Endothelial cell of umbilical vein (primary cell): ENCODE measurements around the gene KERA. TPM values are rescaled to one million over a fixed set of nuclear protein-coding genes. Genes with fewer than 3 reads are reported as not detected.

ENCODE experiments used
- BruUV-seq: library from RNA; stranded (reverse); fragments of 400-500 nt; replicated peaks from 2 replicates; lab custom pipeline; 2021; lab: Mats Ljungman, UMichigan
- CTCF ChIA-PET: fragments of 300-600, 350-600 bp; sonication (Branson Sonifier 250); formaldehyde crosslinking; loops from one replicate; lab custom pipeline; 2021; ENCODE audit warnings: antibody characterized with exemption, inconsistent platforms; lab: Charles Lee
- POLR2A ChIA-PET: fragments of 300-600, 350-600 bp; sonication (Branson Sonifier 250); formaldehyde crosslinking; loops from one replicate; lab custom pipeline; 2021; ENCODE audit warnings: antibody characterized with exemption, inconsistent platforms; lab: Charles Lee
- DNase-seq: peaks from one replicate; pipeline ENCODE4 v3.0.0-alpha.2; 2011; ENCODE audit warnings: low read depth, low spot score
- FAIRE-seq: peaks from 2 replicates; lab custom pipeline; 2011; peaks lifted over from hg19 to GRCh38; lab: Jason Lieb, UNC
- H2AFZ ChIP-seq: 2 replicates; pipeline ENCODE4 v1.6.0; 2012; ENCODE audit warnings: low read depth, low read length, control low read depth, inconsistent platforms
- H3K27ac ChIP-seq: 2 replicates; pipeline ENCODE4 v1.5.1; 2011; ENCODE audit warnings: low read depth, mild to moderate bottlenecking, control low read depth, low read length, moderate library complexity; ENCODE audit not compliant: insufficient read depth
- H3K27me3 ChIP-seq, 2 experiments: 2 replicates each; pipeline versions ENCODE4 v1.6.0 to v1.6.1; 2011; ENCODE audit warnings: low read length in 2 of 2, mixed read lengths in 1 of 2; ENCODE audit not compliant: control insufficient read depth in 2 of 2, insufficient read depth in 2 of 2
- H3K36me3 ChIP-seq, 2 experiments: 2 replicates in 1 of 2; 3 replicates in 1 of 2; pipeline ENCODE4 v1.5.1; 2011; ENCODE audit warnings: low read length in 2 of 2, mild to moderate bottlenecking in 1 of 2, moderate library complexity in 1 of 2; ENCODE audit not compliant: control insufficient read depth in 2 of 2, insufficient read depth in 2 of 2; ENCODE audit errors: extremely low read depth in 1 of 2
- H3K4me1 ChIP-seq: 3 replicates; pipeline ENCODE4 v1.5.1; 2011; ENCODE audit warnings: mild to moderate bottlenecking, low read length; ENCODE audit not compliant: control insufficient read depth, insufficient read depth; ENCODE audit errors: extremely low read depth
- H3K4me2 ChIP-seq: 2 replicates; pipeline ENCODE4 v1.6.1; 2011; ENCODE audit warnings: low read length, control low read depth, mixed read lengths; ENCODE audit not compliant: insufficient read depth
- H3K4me3 ChIP-seq, 3 experiments: fragments of 200-600 bp in 1 of 3; sonication (generic), shearing (Covaris generic) in 1 of 3; replicated peaks in 1 of 3; 2 replicates each; pipeline ENCODE4 v1.5.1; 2011 to 2016; ENCODE audit warnings: control low read depth in 3 of 3, low read length in 3 of 3, mild to moderate bottlenecking in 2 of 3, inconsistent platforms in 1 of 3, low read depth in 1 of 3, moderate library complexity in 1 of 3; ENCODE audit not compliant: insufficient read depth in 1 of 3
- H3K79me2 ChIP-seq: 2 replicates; pipeline ENCODE4 v1.6.0; 2012; ENCODE audit warnings: low read length, inconsistent platforms; ENCODE audit not compliant: control insufficient read depth, insufficient read depth
- H3K9ac ChIP-seq: replicated peaks from 2 replicates; pipeline ENCODE3; 2011; ENCODE audit warnings: low read length, control low read depth; ENCODE audit not compliant: insufficient read depth; ENCODE audit errors: extremely low read depth
- H3K9me1 ChIP-seq: replicated peaks from 3 replicates; pipeline ENCODE4 v1.6.0; 2011; ENCODE audit warnings: mild to moderate bottlenecking, low read length; ENCODE audit not compliant: control insufficient read depth, insufficient read depth; ENCODE audit errors: extremely low read depth
- H3K9me3 ChIP-seq: replicated peaks from 2 replicates; pipeline ENCODE4 v1.5.1; 2012; ENCODE audit warnings: low read length, inconsistent platforms; ENCODE audit not compliant: control insufficient read depth, insufficient read depth
- H4K20me1 ChIP-seq: replicated peaks from 2 replicates; pipeline ENCODE3; 2011; ENCODE audit warnings: mild to moderate bottlenecking, low read length; ENCODE audit not compliant: control insufficient read depth, insufficient read depth; ENCODE audit errors: extremely low read depth
- CTCF ChIP-seq, 2 donors: IDR thresholded peaks; 1 replicate in 1 of 2; 2 replicates in 1 of 2; pipeline ENCODE4 v1.5.1; 2011; ENCODE audit warnings: low read length in 2 of 2, mild to moderate bottlenecking in 2 of 2, moderate library complexity in 2 of 2, control low read depth in 1 of 2, inconsistent platforms in 1 of 2, low read depth in 1 of 2; ENCODE audit not compliant: insufficient read depth in 1 of 2; ENCODE audit errors: extremely low read depth in 1 of 2
- EZH2 ChIP-seq: IDR thresholded peaks from 2 replicates; pipeline ENCODE4 v1.6.1; 2012; ENCODE audit warnings: borderline replicate concordance, low read depth, mild to moderate bottlenecking, moderate library complexity, low read length, inconsistent platforms; ENCODE audit not compliant: severe bottlenecking
- FOS ChIP-seq: IDR thresholded peaks from 2 replicates; pipeline ENCODE4 v1.6.1; 2011; ENCODE audit warnings: mild to moderate bottlenecking, low read length, moderate library complexity, borderline replicate concordance; ENCODE audit not compliant: insufficient read depth
- GATA2 ChIP-seq: IDR thresholded peaks from 2 replicates; pipeline ENCODE4 v1.7.0; 2011; ENCODE audit warnings: low read depth, mild to moderate bottlenecking, moderate library complexity, mixed read lengths, low read length; ENCODE audit not compliant: insufficient read length, insufficient read depth
- JUN ChIP-seq: IDR thresholded peaks from 2 replicates; pipeline ENCODE4 v1.6.1; 2011; ENCODE audit warnings: borderline replicate concordance, low read depth; ENCODE audit not compliant: insufficient read length, insufficient read depth
- MAX ChIP-seq: IDR thresholded peaks from 2 replicates; pipeline ENCODE4 v1.6.1; 2011; ENCODE audit not compliant: insufficient read depth, insufficient read length
- MYC ChIP-seq: IDR thresholded peaks from one replicate; pipeline ENCODE4 v1.6.1; 2011; ENCODE audit warnings: mild to moderate bottlenecking, low read depth, low read length
- POLR2A ChIP-seq: IDR thresholded peaks from 2 replicates; pipeline ENCODE4 v1.6.1; 2012; ENCODE audit warnings: low read depth, mild to moderate bottlenecking, control low read depth, low read length
- POLR2AphosphoS5 ChIP-seq: IDR thresholded peaks from 2 replicates; pipeline ENCODE4 v1.6.1; 2012; ENCODE audit warnings: low read depth, mild to moderate bottlenecking, control low read depth, low read length, moderate library complexity; ENCODE audit not compliant: insufficient read depth
- dilution Hi-C: fragments of 300-500 bp; cut with MboI; formaldehyde crosslinking; loops from one replicate; pipeline ENCODE4 v1.15.0; 2019; ENCODE audit warnings: low sequenced_read_pairs; ENCODE audit not compliant: extremely low pct_ligation_motif_present
- intact Hi-C: fragments of 100-400 bp; cut with micrococcal nuclease; formaldehyde crosslinking; loops from one replicate; pipeline ENCODE4 v1.10.0; 2022
- polyA plus RNA-seq, 4 experiments: library from polyadenylated mRNA; depleted of rRNA in 3 of 4; stranded (reverse) in 3 of 4; unstranded in 1 of 4; fragments of >200 nt; gene quantifications; 2 replicates each; pipeline versions ENCODE4 v1.2.1 to v1.2.3, GENCODE V29; 2011 to 2012; ENCODE audit warnings: missing spikeins in 1 of 4
- total RNA-seq: library from RNA; stranded (reverse); gene quantifications from 2 replicates; pipeline ENCODE4 v1.2.3, GENCODE V29; 2021

The KERA gene
- total and polyA plus RNA-seq, 2 donors (not counting 3 experiments of a cell fraction or from before 2014, with no cell fraction given), result not detected

GRCh38 chr12:91103101-91103500 lies 45.3 kb upstream of the KERA start:
- H2AFZ ChIP-seq, result no peak overlapping the region
- dilution Hi-C loops, result no loop called here
- no peaks in the 10 kb centered on the region for H4K20me1 ChIP-seq
- POLR2A ChIA-PET, result no interaction called here
- H3K9me3 ChIP-seq, result no peaks in the 10 kb centered on the region
- no peaks in the 10 kb centered on the region for H3K27me3 ChIP-seq
- intact Hi-C loops, result no loop called here
- CTCF ChIA-PET, result interaction anchor here (1.3 to 1.7 kb wide), 3 partner anchors 9 to 158 kb away, joined by 3 read pairs; no protein-coding TSS in a partner anchor
- H3K9me1 ChIP-seq, result no peaks in the 10 kb centered on the region
- TF ChIP-seq POLR2AphosphoS5 (no peak), EZH2 (no peak)
- no peak overlapping the region for H3K4me2 ChIP-seq
- no peak overlapping the region for H3K4me3 ChIP-seq
- H3K36me3 ChIP-seq, result no peaks in the 10 kb centered on the region
- H3K4me1 ChIP-seq, result no peaks in the 10 kb centered on the region
- no peak overlapping the region for H3K9ac ChIP-seq
- no TSS peak for BruUV-seq
- no peak overlapping the region for H3K27ac ChIP-seq
- FAIRE-seq, result no peak
- no peaks in the 10 kb centered on the region for H3K79me2 ChIP-seq
- DNase-seq, result no peak

- ChIA-PET CTCF (interaction anchor here (1.1 kb wide), 1 partner anchor 8 kb away, joined by 6 read pairs; no protein-coding TSS in a partner anchor), POLR2A (no interaction called here)
- intact Hi-C loops (no loop called here), dilution Hi-C loops (no loop called here)
- no peaks in the 10 kb centered on the region for H3K4me1 ChIP-seq
- no peaks in the 10 kb centered on the region for H3K9me1 ChIP-seq
- TF ChIP-seq EZH2 (no peak), GATA2 (no peak), JUN (no peak), MYC (no peak), MAX (no peak), FOS (no peak), POLR2A (no peak), CTCF (IDR thresholded peaks at IDR 0.05; ENCODE audit: extremely low read depth in 1 of 2, insufficient read depth in 1 of 2, low read depth in 1 of 2, low read length in 2 of 2) (no peak), POLR2AphosphoS5 (no peak)
- DNase-seq (no peak), FAIRE-seq (no peak)
- H3K27ac ChIP-seq, result no peak overlapping the region
- H3K27me3 ChIP-seq, result no peaks in the 10 kb centered on the region
- H3K36me3 ChIP-seq, result no peaks in the 10 kb centered on the region
- no peak overlapping the region for H3K4me3 ChIP-seq
- no peaks in the 10 kb centered on the region for H3K9me3 ChIP-seq
- H3K4me2 ChIP-seq, result no peak overlapping the region
- no TSS peak for BruUV-seq
- no peaks in the 10 kb centered on the region for H4K20me1 ChIP-seq
- no peaks in the 10 kb centered on the region for H3K79me2 ChIP-seq
- H3K9ac ChIP-seq, result no peak overlapping the region
- H2AFZ ChIP-seq, result no peak overlapping the region
Observed at GRCh38 chr12:91100906-91101305, 43.1 kb upstream of the KERA start.
